GM10847 (cell line): Measurements from ENCODE around the gene WDR48.

ENCODE experiments used
- POLR2A ChIP-seq: IDR thresholded peaks from 2 replicates; pipeline ENCODE4 v1.6.1; 2011; ENCODE audit not compliant: insufficient read length; ENCODE audit errors: extremely low read depth

WDR48 gene

GRCh38 chr3:39105687-39106063 is 53.9 kb downstream of the WDR48 start:
- TF ChIP-seq POLR2A = no peak

GRCh38 chr3:39106281-39106811 is 54.5 kb downstream of the WDR48 start:
- no peak for TF ChIP-seq POLR2A

- TF ChIP-seq POLR2A = no peak
These were observed 55.1 kb downstream of the WDR48 start for GRCh38 chr3:39106851-39107387.

- peak; percentile 51 for TF ChIP-seq POLR2A
These were observed 55.8 kb downstream of the WDR48 start, which contains the start of the genes GORASP1 and TTC21A for GRCh38 chr3:39107388-39108199. GORASP1 (minus strand) TSS chr3:39107627; CDS start chr3:39107541, 86 bp downstream. TTC21A (plus strand) TSS chr3:39107680; CDS start chr3:39107838, 158 bp downstream.

- TF ChIP-seq POLR2A = no peak
These were observed 56.4 kb downstream of the WDR48 start for GRCh38 chr3:39108200-39108710.

- TF ChIP-seq POLR2A = no peak
These were observed 57.3 kb downstream of the WDR48 start for GRCh38 chr3:39109086-39109485.

GRCh38 chr3:39110041-39110639 is 58.3 kb downstream of the WDR48 start:
- no peak for TF ChIP-seq POLR2A

GRCh38 chr3:39112113-39112512 is 60.3 kb downstream of the WDR48 start:
- TF ChIP-seq POLR2A = no peak

- no peak for TF ChIP-seq POLR2A
These were observed 60.7 kb downstream of the WDR48 start for GRCh38 chr3:39112535-39112934.

- TF ChIP-seq POLR2A = no peak
These were observed 61.5 kb downstream of the WDR48 start for GRCh38 chr3:39113291-39113690.

- TF ChIP-seq POLR2A = no peak
These were observed 62.6 kb downstream of the WDR48 start for GRCh38 chr3:39114456-39114855.

- no peak for TF ChIP-seq POLR2A
These were observed 64.1 kb downstream of the WDR48 start for GRCh38 chr3:39115870-39116269.

GRCh38 chr3:39118079-39118478 is 66.3 kb downstream of the WDR48 start:
- no peak for TF ChIP-seq POLR2A

- TF ChIP-seq POLR2A = no peak
These were observed 67.3 kb downstream of the WDR48 start for GRCh38 chr3:39118931-39119660.

GRCh38 chr3:39121621-39122020 is 69.8 kb downstream of the WDR48 start:
- TF ChIP-seq POLR2A = no peak
